GM18907 (cell line): ENCODE measurements around the gene FBN2.

Experiments
- ATAC-seq: cut with Tn5 transposase; IDR thresholded peaks from one replicate; pipeline ENCODE4 v1.9.1; 2021; ENCODE audit warnings: mild to moderate bottlenecking, moderate library complexity; ENCODE audit not compliant: unreplicated experiment

The FBN2 gene

DNA sequence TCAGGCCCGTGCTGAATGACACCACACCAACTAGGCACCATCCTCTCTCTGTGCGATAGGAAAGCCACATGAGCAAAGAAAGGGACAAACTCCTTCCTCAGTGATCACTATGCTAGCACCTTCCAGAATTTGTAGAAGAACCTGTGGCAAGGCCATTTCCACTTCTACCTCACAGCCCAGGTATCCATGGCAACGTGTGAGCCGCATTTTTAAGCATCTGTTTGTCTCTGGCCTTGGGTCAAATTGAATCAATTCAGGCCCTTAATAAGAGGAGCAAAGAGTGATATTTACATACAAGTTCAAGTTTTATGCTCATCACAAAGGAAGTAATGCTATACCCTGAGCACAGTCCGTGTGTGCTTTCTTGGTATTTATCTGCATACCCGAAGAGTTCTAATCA is 275.1 kb downstream of the FBN2 start:
- ATAC-seq, result no peak

DNA sequence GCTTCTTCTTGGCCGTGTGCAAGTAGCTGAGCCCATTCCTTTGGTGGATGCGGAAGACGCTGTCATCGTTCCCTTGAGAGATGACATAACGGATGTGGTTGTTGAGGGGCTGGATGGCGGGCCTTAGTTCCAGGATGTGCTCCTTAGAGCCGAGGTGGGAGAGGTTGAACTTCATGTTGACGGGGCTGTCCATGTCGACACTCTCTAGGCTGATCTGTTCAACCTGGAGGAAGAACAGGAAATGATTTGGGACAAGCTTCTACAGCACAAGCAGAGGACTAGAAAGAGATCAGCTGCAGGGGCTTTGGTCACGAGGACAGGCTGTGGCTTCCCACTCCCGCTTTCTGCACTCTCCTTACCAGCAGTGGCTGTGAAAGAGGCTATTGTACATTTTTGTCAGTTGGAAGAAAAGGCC is 278.4 kb downstream of the FBN2 start:
- ATAC-seq, result no peak

DNA sequence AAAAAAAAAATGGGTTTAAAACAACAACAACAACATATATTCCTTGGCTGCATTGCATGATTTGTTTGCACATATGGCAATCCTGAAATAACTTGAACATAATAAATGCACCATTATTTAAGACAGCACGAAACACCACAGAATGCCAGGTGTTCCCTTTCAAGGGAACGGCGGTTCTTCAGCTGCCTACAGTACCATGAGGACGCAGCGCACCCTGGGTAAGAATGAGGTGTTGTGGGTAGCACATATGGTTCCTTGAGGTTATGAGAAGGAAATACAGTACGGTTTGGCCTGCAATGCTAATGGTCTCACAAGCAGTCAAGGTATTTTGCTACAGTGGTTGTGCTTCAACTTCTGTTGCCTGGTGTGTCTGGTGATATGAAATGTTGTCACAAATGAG is 279.7 kb downstream of the FBN2 start:
- ATAC-seq, result no peak

DNA sequence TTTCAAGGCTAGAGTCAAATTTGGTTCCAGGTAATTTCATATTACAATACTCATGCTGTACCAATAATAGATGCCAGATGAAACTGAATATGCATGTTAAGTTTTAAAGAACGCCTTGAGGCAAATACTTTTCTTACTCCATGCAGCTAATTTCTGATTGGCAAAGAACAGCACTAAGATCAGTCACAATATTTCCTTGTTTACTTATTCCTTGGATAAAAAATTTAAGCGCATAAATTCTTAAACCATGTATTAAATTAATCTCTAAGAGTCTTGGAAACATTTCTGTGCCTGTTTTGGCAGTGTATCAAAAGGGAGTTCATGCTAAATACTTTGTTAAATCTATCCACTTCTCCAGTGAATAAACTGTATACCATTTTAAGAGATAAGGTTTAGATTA is 281.0 kb downstream of the FBN2 start:
- ATAC-seq, result no peak

DNA sequence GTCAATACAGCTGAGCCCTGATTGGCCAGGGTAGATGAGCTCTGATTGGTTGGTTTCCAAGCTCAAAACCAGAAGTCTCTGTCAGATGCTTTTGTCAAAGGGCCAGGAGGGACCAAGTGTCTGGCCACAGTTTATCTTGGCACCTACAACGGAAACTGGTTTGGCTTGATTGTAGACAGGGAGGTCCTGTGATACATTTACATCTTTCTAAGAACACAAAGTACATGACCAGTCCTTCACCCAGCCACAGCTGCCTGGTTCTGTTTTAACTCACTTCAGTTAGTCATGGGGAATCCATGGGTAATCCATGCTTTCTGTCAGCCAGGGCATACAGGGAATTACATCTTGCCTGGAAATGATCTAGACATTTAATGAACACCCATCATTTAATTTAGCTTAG is 283.3 kb downstream of the FBN2 start:
- ATAC-seq, result no peak

DNA sequence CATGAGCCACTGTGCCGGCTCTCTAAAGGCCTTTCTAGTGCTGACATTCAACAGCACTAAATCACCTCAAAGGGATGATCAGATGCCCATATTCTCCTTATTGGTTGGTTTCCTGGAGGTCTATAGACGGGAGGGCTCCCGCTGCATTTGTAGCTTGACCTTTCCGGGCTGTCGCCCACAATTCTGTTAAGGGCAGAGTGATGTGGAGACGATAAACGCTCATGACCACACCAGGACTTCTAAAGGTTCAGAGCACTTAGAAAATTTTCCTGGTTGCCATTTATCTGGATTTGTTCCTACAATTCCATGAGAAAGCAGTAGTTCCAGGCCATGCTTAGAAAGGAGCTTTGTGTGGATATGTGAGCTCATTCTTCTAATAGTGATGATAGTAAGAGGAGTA is 284.2 kb downstream of the FBN2 start:
- no peak for ATAC-seq

DNA sequence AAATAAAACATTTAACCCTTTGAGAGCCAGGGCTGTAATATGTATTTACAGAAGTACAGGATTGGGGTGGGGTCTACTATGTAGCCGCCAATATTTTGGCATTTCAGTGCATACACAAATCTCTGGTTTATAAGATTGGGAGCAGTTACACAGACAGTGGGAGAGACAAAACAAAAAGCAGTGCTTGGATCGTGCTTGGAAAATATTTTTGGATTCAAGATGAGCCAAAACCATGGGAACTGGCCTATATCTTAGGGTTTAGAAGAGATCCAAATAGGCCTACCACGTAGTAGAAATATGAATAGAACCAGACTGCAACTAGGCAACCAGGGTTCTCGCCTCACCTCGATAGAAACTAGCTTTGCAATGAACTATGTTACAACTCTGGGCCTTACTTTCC is 284.9 kb downstream of the FBN2 start:
- no peak for ATAC-seq

DNA sequence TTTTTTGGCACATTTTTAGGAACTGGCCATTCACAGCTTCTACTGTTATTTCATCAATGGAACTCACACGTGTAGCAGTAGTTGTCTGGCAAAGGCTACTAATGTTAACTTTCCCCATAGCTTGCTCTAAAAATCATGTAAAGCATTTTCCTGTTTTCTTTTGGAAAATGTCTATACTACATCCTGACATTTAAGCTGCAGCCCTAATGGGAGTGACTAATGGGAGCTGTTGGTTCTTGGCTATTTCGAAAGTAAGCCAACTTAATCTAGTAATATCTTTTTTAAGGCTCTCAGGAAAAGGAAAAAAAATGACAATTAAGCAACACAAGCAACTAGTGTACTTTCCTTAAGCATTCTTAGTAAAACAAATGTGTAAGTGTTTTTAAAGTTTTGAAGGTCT is 285.3 kb downstream of the FBN2 start:
- ATAC-seq, result no peak

DNA sequence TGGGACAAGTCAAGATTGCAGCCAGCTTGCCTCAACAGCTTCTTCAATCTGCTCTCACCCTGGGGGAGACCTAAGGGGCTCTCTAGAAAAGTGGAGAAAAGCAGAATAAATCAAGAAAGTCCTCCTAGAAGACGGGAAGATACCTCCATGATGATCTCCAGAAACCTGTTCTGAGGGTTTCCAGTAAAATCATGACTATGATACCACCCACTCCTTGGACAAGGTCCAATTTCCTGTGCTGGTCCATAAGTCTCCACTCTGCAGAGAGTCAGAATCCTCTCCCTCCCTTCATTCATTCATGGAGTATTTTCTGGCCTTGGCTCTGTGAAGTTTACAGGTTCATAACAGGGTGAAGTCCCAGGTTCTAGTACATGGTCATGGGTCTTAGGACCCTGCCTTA is 285.8 kb downstream of the FBN2 start:
- ATAC-seq, result no peak

DNA sequence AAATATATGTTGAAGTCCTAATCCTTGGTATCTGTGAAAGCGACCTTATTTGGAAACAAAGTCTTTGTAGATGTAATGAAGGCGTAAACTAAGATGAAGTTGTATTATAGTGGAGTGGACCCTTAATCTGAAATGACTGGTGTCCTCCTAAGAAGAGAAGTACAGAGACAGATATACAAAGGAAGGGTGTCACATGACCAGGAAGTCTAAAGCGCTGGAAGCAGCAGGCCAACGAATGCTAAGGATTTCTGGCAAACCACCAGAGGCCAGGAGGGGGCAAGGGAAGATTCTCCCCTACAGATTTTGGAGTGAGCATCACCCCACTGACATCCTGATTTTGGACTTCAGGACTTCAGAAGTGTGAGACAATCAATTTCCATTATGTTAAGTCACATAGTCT is 292.1 kb downstream of the FBN2 start:
- ATAC-seq, result no peak

DNA sequence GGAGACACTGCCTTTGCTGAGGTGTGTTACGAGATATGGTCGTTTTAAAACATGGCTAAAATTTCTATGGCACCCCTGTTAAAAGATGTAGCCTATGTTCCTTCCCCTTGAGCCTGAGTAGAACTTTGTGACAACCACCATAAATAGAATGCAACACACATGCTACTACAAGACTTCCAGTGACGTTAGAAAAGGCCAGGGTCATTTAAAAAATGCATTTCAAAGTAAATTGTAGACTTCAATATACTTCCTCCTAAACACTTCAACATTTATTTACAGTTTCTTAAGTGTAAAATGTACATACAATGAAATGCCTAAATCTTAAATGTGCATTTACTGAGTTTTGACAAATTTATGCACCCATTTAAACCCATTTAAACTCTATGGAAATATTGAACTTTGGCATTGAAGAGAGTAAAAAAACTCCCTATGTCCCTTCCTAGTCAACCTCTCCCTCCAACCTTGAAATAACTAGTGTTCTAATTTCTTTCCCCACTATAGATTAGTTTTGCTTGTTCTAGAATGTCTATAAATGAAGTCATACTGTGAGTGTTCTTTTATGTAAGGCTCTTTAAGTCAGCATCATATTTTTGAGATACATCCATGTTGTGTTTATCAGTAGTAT is 294.0 kb downstream of the FBN2 start:
- no peak for ATAC-seq

DNA sequence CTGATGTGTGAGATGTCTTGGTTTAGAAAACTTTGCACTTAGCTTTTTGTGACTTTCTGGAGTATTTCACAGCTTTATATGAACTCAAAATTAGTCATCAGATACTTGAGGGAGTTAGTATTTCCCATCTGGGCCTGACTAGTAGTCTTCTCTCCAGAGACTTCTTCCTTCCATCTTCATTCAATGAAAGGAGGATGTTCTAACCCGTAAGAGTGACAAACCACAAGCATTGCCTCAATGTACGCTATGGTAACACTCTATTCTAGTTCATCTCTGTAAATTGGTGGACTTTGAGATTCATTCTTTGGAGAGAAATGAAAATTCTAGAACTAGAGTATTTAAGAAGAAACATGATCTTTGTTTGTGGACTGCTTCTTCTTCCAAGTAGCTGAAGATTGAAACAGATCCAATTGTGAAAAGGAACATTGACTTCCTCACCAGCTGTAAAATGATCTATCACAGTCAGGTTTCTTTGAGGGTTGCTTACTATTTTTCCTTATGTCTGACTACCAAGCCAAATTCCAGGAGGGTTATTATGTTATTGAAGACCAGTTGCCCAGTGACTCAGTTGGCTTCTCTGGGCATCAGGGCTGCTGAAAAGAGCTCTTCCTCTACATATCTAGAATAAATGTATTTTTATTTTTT is 296.9 kb downstream of the FBN2 start:
- no peak for ATAC-seq

DNA sequence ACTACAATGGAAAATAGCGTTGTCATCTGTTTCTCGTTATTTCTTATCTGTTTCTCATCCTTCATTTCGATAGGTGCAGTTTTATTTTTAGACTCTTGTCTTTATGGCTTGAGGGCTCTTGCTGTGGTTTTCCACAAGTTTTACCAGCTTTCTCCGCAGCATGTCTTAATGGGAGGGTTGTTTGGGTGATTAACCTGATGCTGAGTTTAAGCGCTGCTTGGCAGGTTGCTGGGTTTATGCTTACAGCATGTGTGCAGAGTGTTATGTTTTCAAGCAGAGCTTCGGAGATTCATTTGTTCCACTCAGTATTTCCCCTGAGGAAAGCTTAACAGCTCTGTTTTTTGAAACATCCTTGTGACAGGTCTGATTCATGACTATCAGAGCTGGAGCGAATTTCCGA is 300.5 kb downstream of the FBN2 start:
- ATAC-seq, result no peak

DNA sequence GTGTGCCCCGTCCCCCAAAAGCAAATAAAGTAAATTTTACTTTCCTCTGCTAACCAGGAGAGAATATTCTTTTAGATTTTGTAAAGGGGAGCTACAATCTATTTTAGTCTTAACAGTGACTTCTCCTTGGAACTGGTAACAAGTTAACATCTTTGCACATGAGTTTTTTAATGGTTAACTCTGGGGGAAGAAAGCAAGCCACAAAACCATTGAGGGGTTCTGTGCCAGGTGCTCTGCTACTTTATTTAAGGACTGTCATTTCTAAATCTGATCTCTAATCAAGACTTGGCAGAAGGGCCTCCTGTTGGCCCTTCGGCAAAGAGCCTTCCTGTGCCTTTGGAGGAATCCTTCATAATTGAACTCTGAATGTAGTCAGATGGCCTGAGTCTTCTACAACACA is 301.0 kb downstream of the FBN2 start:
- ATAC-seq, result peak; percentile 88

DNA sequence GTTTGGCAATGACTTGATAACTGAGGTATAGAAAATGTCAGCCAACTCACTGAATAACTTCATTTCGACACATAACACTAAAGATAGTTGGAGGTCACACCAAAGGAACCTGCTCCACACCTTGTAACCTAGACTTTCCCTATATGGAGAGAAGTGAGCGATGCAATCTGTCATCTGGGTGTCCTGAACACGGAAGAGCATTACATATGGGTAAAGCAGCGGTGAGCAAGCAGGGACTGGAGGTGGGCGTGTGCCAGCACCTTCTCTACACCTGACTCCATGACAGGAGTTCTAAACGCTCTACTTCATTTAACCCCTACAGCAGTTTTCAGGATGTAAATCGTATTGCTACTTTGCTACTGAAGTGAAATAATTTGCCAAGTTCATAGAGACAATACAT is 301.7 kb downstream of the FBN2 start:
- ATAC-seq, result no peak

DNA sequence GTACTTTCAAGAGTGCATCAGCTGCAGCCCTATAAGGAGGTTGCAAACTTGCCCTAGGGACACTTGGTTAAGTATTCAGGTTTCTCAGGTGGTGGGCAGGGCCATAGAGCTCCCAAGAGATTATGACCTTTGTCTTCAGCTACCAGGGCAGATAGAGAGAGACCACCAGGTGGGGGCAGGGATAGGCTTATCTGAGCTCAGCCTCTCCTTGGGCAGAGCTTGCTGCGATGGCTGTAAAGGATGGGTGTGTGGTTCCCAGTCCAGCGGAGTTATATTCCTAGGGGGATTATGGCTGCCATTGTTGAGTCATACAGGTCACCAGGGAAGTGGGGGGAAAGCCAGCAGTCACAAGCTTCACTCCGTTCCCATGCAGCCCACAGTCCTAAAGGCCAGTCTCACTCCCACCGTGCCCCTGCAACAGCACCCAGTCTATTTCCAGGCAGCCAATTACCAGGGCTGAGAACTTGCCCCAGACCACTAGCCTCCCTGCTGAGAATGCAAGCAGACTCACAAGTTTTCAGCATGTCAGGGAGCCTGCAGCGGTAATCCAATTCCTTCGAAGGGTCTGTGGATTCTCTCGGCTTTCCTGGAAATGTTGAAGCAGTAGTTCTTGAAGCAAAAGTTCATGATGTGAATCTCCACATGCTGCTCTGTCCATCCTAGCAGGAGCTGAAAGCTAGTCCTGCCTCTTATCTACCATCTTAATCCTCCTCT is 303.0 kb downstream of the FBN2 start:
- ATAC-seq, result no peak

DNA sequence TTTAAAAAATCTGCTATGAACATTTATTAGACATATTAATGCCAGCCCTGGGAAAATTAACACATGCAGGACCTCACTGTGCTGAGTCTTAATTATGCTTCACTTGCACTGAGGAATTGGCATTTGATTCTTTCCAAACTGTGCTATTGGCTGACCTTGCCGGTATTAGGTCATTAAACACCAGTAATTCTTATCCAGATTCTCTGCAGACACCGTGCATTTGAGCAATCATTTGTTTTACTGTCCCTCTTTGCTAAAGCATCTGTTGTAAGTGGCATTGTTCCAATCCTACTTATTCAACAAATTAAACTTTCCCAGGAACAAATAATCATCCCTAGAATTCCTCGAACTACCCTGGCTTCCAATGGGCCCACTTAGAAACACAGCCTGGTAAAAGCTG is 309.5 kb downstream of the FBN2 start:
- no peak for ATAC-seq

DNA sequence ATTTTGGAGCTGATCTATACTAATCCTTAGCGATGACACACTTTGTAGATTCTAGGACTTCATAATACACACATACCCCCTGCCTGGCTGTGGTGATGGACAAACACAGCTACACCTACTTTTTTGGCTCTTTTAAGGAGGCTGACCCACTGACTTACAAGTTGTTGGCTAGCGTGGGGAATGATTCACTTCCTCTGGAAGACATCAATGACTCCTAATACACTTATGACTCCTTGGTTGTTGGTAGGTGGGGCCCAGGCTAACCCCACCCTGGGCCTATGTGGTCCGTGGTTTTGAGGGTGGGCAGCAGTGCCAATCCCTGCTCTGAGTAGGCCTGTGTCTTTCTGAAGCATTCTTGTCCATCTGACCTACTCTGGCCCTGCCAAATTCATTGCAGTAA is 310.0 kb downstream of the FBN2 start:
- no peak for ATAC-seq

DNA sequence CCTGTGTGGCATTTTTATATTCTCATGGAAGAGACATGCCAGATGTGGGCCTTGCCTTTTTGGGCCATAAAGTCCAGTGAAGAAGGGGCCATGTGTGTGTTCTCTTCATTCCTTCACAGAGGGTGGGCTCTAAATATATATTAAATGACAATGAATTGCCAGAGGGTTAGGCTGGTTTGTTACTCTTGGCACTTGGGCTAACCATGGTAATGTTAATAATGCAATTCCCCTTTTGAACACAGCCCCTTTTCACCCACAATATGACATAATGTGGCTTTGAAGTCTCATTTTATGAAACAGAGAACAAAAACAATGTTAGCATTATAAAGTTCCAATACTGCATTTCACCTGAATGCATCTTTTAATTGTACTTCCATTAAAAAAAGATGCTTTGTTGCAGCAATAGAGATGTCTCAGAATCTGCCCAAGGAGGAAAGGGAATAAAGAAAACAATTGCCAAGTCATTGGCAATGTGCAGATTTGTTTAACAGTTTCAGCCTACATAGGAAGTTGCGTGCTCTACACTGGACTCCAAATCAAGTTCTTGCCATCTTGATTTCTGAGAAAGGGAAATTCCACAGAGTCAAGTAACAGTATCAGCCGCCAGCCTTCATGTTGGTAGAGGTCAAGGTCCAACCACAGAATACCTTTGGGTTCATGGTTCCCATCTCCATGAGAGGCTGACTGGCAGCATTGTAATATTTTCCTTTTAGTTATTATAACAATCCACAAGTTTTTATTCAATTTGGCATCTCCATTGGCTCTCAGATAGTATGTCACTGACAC is 312.6 kb downstream of the FBN2 start:
- ATAC-seq, result no peak

DNA sequence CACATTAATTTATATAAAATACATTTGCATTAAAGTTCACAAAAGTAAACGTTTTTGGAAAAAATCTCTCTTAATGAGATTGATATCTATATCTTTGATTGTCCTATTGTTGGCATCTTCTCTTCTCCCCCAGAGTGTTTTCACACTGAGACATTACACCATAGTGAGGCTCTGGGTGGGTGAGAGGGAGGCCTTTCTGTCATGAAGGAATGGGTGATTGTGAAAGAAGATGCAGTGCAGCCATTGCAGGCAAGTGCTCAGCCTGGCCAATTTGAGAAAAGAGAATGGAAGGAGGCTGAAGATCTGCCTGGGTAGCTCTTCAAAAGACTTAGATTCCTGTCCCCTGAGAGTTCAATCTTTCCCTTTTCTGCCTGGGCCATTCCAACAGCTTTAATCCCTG is 313.7 kb downstream of the FBN2 start:
- ATAC-seq, result no peak

DNA sequence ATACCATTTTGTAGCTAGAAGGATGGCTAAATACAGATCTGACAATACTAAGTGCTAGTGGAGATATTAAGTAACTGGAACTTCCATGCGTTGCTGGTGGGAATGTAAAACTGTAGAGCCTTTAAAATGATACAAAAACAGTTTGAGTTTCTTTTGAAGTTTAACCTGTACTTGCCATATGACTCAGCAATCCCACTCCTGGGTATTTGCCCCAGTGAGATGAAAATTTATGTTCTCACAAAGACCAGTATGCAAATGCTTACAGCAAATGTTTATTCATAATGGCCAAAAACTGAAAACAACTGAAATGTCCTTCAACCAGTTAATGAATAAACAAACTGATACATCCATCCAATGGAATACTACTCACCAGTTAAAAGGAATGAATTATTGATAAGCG is 317.2 kb downstream of the FBN2 start:
- no peak for ATAC-seq
